ENCODE measurements around the gene TTC3. TPM values are rescaled to one million over a fixed set of nuclear protein-coding genes. Genes with fewer than 3 reads are reported as not detected.

The TTC3 gene
- total RNA-seq, 6 experiments from 2014 or later: 46.7 to 68.7 (median 54.2) TPM

DNA sequence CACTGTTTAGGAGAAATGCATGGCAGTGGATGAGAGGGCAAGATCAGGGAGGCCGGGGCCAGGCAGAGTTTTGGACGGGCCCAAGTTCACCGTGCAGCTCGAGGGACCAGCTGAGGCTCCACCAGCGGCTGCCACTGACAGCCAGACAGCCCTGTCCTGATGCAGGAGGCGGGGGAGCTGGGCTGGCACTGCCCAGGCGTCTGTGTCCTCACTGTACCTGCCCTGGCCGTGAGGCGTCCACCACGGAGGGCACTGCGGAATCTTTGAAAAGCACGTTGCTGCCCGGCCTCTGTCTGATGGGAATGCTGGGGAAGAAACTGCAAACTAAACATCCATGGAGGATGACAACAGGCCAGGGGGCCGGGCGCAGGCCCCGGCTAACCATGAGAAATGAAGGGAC lies 158.6 kb downstream of the TTC3 start:
- Histone ChIP-seq H3K9me3 (no peaks in the 10 kb centered on the region), H3K36me3 (peaks cover 5 to 66% (median 12%) of the 10 kb centered on the region in 4 donors), H3K27me3 (no peaks in the 10 kb centered on the region), H3K27ac (no peak overlapping the region), H3K4me1 (no peaks in the 10 kb centered on the region), H3K4me3 (no peak overlapping the region)
- TF ChIP-seq, protein P1, sequence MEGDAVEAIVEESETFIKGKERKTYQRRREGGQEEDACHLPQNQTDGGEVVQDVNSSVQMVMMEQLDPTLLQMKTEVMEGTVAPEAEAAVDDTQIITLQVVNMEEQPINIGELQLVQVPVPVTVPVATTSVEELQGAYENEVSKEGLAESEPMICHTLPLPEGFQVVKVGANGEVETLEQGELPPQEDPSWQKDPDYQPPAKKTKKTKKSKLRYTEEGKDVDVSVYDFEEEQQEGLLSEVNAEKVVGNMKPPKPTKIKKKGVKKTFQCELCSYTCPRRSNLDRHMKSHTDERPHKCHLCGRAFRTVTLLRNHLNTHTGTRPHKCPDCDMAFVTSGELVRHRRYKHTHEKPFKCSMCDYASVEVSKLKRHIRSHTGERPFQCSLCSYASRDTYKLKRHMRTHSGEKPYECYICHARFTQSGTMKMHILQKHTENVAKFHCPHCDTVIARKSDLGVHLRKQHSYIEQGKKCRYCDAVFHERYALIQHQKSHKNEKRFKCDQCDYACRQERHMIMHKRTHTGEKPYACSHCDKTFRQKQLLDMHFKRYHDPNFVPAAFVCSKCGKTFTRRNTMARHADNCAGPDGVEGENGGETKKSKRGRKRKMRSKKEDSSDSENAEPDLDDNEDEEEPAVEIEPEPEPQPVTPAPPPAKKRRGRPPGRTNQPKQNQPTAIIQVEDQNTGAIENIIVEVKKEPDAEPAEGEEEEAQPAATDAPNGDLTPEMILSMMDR (IDR thresholded peaks at IDR 0.05): no peak
- TF ChIP-seq POLR2A (IDR thresholded peaks at IDR 0.05): no peak
- ATAC-seq: no peak
- 97% methylated on average over 6 of the region's 16 CpGs for WGBS (ENCODE audit: insufficient coverage, low coverage, low lambda C conversion rate, missing lambda C conversion rate)
- DNase-seq: no peak
- intact Hi-C loops (cut with DNase I): no loop called here

DNA sequence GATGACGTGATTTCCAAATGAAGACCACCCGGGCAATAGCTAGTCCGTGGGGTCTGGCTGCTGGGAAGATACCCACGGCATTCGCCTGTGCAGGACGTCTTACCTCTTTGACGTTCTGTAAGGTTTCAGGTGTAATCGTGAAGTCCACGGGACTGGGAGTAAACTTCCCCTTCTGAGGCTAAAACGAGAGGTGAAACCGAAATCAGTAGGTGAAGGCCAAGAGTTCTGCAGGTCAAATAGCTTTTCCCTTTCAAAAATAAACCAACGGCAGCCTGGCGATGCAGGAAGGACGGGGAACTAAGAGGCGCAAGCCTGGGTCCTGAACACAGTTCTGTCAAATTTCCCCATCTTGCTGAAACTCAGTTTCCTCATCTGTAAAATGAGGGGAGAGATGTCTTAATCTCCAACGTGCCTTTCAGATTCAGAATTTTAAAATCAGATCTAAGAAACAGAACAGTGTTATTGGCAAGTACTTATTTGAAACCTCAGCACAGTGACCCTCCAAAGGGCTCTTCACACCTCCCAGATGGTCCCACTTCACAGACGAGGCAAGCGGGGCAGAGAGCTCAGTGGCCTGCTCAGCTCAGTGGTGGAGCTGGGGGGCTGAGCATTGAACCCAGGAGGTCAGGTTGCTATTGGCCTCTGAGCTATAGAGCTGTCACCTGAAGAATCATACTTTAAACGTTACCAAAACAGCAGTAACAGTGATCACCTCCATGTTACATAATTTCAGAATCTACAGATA lies 159.4 kb downstream of the TTC3 start:
- no peaks in the 10 kb centered on the region for H3K27me3 ChIP-seq
- no peaks in the 10 kb centered on the region for H3K4me1 ChIP-seq
- no peak overlapping the region for H3K4me3 ChIP-seq
- intact Hi-C loops (cut with DNase I): no loop called here
- ATAC-seq (no peak), DNase-seq (no peak)
- H3K27ac ChIP-seq: no peak overlapping the region
- no peak for TF ChIP-seq POLR2A (IDR thresholded peaks at IDR 0.05)
- TF ChIP-seq, protein P1 (IDR thresholded peaks at IDR 0.05): no peak
- H3K9me3 ChIP-seq: no peaks in the 10 kb centered on the region
- peaks cover 2 to 68% (median 9%) of the 10 kb centered on the region in 4 donors for H3K36me3 ChIP-seq
- WGBS (ENCODE audit: insufficient coverage, low coverage, low lambda C conversion rate, missing lambda C conversion rate): 88% methylated on average over 17 of the region's 19 CpGs

DNA sequence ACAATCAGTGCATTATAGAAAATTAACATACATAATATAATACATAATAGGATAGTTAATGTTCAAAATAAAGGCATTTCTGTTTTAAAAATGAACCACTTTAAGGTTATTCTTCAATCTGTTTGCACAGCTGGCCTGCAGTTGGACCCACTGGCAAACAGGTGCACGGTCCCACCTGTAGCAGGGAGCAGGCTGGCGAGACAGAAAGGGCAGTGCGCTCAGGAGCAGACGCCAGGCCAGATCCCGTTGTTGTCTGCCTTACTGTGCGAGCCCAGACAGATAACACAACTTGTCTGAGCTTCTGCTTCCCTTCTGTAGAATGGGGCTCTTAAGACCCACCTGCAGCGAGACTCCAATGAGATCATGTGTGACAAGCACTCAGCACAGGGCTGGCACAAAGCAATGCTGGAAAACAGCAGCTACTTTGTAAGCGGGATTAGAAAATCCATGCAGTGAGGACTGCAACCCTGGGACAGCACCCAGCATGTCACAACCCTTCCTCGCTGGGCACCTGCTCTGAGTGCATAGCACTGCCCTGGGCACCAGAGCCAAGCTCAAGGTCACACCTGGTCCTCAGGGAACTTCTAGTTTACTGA lies 160.6 kb downstream of the TTC3 start:
- Histone ChIP-seq H3K4me1 (no peaks in the 10 kb centered on the region), H3K4me3 (no peak overlapping the region), H3K9me3 (no peaks in the 10 kb centered on the region), H3K36me3 (peaks cover 0 to 60% (median 3%) of the 10 kb centered on the region in 4 donors), H3K27ac (no peak overlapping the region), H3K27me3 (no peaks in the 10 kb centered on the region)
- WGBS (ENCODE audit: insufficient coverage, low coverage, low lambda C conversion rate, missing lambda C conversion rate): 96% methylated on average over 6 of the region's 9 CpGs
- TF ChIP-seq, protein P1 (IDR thresholded peaks at IDR 0.05): no peak
- TF ChIP-seq POLR2A (IDR thresholded peaks at IDR 0.05): no peak
- ATAC-seq: no peak
- DNase-seq: no peak
- intact Hi-C loops (cut with DNase I): no loop called here

DNA sequence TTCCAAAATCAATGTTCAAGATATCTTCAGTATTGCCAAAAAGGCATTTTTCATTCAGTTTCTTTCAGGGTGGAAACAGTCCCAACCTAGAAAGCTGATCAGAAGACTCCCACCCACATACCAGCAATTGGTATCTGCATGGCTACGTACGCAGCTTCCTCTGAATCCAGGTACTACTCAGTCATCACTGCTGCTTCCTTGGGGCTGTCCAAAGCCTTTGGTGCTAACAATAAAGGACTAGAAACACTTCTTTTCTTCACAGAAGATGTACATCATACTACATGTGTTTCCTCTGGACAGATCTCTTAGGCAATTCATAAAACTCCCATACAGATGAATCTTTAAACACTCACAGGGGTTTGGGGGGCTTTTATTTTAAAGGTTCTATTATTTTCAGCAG lies 164.3 kb downstream of the TTC3 start:
- H3K4me1 ChIP-seq: no peaks in the 10 kb centered on the region
- no peak overlapping the region for H3K27ac ChIP-seq
- H3K36me3 ChIP-seq: peaks cover 0 to 31% (median under 1%) of the 10 kb centered on the region in 4 donors
- WGBS (ENCODE audit: insufficient coverage, low coverage, low lambda C conversion rate, missing lambda C conversion rate): 83% methylated on average over 2 of the region's 2 CpGs
- intact Hi-C loops (cut with DNase I): no loop called here
- no peak overlapping the region for H3K4me3 ChIP-seq
- DNase-seq (no peak), ATAC-seq (no peak)
- TF ChIP-seq POLR2A (IDR thresholded peaks at IDR 0.05): no peak
- TF ChIP-seq, protein P1 (IDR thresholded peaks at IDR 0.05): no peak
- H3K27me3 ChIP-seq: no peaks in the 10 kb centered on the region
- H3K9me3 ChIP-seq: no peaks in the 10 kb centered on the region

All from right lobe of liver (tissue), 6 donors.